H9 (cell line): ENCODE results near the gene ARHGAP27. TPM values are rescaled to one million over a fixed set of nuclear protein-coding genes. Genes with fewer than 3 reads are reported as not detected.

Experiments
- DNase-seq: peaks from one replicate; pipeline ENCODE4 v3.0.0-alpha.2; 2017
- H2AFZ ChIP-seq: one replicate; pipeline ENCODE4 v1.6.1; 2013; ENCODE audit warnings: mild to moderate bottlenecking, low read length, control low read depth, moderate library complexity
- H2AK5ac ChIP-seq: 2 replicates; pipeline ENCODE4 v1.6.1; 2013; ENCODE audit warnings: low read length, control low read depth, mixed read lengths; ENCODE audit not compliant: insufficient read length
- H2BK120ac ChIP-seq: one replicate; pipeline ENCODE4 v1.6.1; 2013; ENCODE audit warnings: low read depth, mild to moderate bottlenecking, low read length, control low read depth, inconsistent platforms; ENCODE audit not compliant: poor library complexity, severe bottlenecking
- H2BK12ac ChIP-seq: 2 replicates; pipeline ENCODE4 v1.6.1; 2013; ENCODE audit warnings: low read length, control low read depth, mixed read lengths, low read depth; ENCODE audit not compliant: insufficient read length
- H2BK15ac ChIP-seq: 2 replicates; pipeline ENCODE4 v1.6.1; 2013; ENCODE audit warnings: low read depth, low read length, control low read depth
- H2BK20ac ChIP-seq: one replicate; pipeline ENCODE4 v1.6.1; 2013; ENCODE audit warnings: low read depth, mild to moderate bottlenecking, low read length, control low read depth, inconsistent platforms; ENCODE audit not compliant: poor library complexity, severe bottlenecking
- H2BK5ac ChIP-seq: 2 replicates; pipeline ENCODE4 v1.6.1; 2013; ENCODE audit warnings: low read length, control low read depth, mixed read lengths; ENCODE audit not compliant: insufficient read length
- H3K14ac ChIP-seq: 2 replicates; pipeline ENCODE4 v1.6.1; 2013; ENCODE audit warnings: low read length, control low read depth; ENCODE audit not compliant: insufficient read depth
- H3K18ac ChIP-seq: 2 replicates; pipeline ENCODE4 v1.6.1; 2013; ENCODE audit warnings: low read depth, mild to moderate bottlenecking, mixed read lengths, low read length, control low read depth; ENCODE audit not compliant: insufficient read length
- H3K23ac ChIP-seq: 2 replicates; pipeline ENCODE4 v1.6.1; 2013; ENCODE audit warnings: low read length, control low read depth, mixed read lengths, low read depth; ENCODE audit not compliant: insufficient read length
- H3K23me2 ChIP-seq: 2 replicates; pipeline ENCODE4 v1.6.1; 2013; ENCODE audit warnings: low read depth, mild to moderate bottlenecking, mixed read lengths, low read length, control low read depth; ENCODE audit not compliant: insufficient read length, poor library complexity, severe bottlenecking
- H3K27ac ChIP-seq: 2 replicates; pipeline ENCODE4 v1.5.1; 2013; ENCODE audit warnings: low read length, control low read depth, mixed read lengths, low read depth; ENCODE audit not compliant: insufficient read length
- H3K27me3 ChIP-seq: 2 replicates; pipeline ENCODE4 v1.6.1; 2013; ENCODE audit warnings: low read length, control low read depth, inconsistent platforms; ENCODE audit not compliant: insufficient read depth
- H3K4ac ChIP-seq: 2 replicates; pipeline ENCODE4 v1.6.1; 2013; ENCODE audit warnings: low read depth, mild to moderate bottlenecking, control low read depth, inconsistent platforms, low read length, moderate library complexity
- H3K4me1 ChIP-seq: 2 replicates; pipeline ENCODE4 v1.6.1; 2013; ENCODE audit warnings: low read length, control low read depth, inconsistent platforms; ENCODE audit not compliant: insufficient read depth
- H3K4me2 ChIP-seq: 2 replicates; pipeline ENCODE4 v1.6.1; 2013; ENCODE audit warnings: low read length, control low read depth, mixed read lengths; ENCODE audit not compliant: insufficient read length, insufficient read depth
- H3K56ac ChIP-seq: 2 replicates; pipeline ENCODE4 v1.6.1; 2013; ENCODE audit warnings: low read depth, mild to moderate bottlenecking, mixed read lengths, low read length, control low read depth; ENCODE audit not compliant: insufficient read length
- H3K79me1 ChIP-seq: 2 replicates; pipeline ENCODE4 v1.6.1; 2013; ENCODE audit warnings: low read depth, mild to moderate bottlenecking, moderate library complexity, low read length, control low read depth, inconsistent platforms; ENCODE audit not compliant: insufficient read depth, poor library complexity, severe bottlenecking
- H3K79me2 ChIP-seq: 2 replicates; pipeline ENCODE4 v1.6.1; 2013; ENCODE audit warnings: low read length, control low read depth, inconsistent platforms; ENCODE audit not compliant: insufficient read depth
- H3K9ac ChIP-seq: 2 replicates; pipeline ENCODE4 v1.6.1; 2013; ENCODE audit warnings: low read length, control low read depth, mixed read lengths; ENCODE audit not compliant: insufficient read length; ENCODE audit errors: extremely low read depth
- H3K9me3 ChIP-seq: one replicate; pipeline ENCODE4 v1.6.1; 2013; ENCODE audit warnings: low read depth, low read length, inconsistent platforms; ENCODE audit not compliant: control insufficient read depth
- H3T11ph ChIP-seq: one replicate; pipeline ENCODE4 v1.6.1; 2013; ENCODE audit warnings: mild to moderate bottlenecking, low read length, control low read depth, inconsistent platforms
- H4K20me1 ChIP-seq: one replicate; pipeline ENCODE4 v1.6.1; 2013; ENCODE audit not compliant: control insufficient read depth, insufficient read length, insufficient read depth
- H4K5ac ChIP-seq: 2 replicates; pipeline ENCODE4 v1.6.1; 2013; ENCODE audit warnings: low read depth, mild to moderate bottlenecking, mixed read lengths, low read length, control low read depth; ENCODE audit not compliant: insufficient read length
- H4K8ac ChIP-seq: replicated peaks from 2 replicates; pipeline ENCODE4 v1.6.1; 2013; ENCODE audit warnings: low read length, control low read depth, mixed read lengths, low read depth; ENCODE audit not compliant: insufficient read length
- H4K91ac ChIP-seq: 2 replicates; pipeline ENCODE4 v1.6.1; 2013; ENCODE audit warnings: low read depth, mild to moderate bottlenecking, moderate library complexity, mixed read lengths, low read length, control low read depth; ENCODE audit not compliant: insufficient read length
- H3K27ac Mint-ChIP-seq, 3 experiments: 2 replicates in 2 of 3; 3 replicates in 1 of 3; pipeline ENCODE4 v1.8.0; 2020 to 2021; ENCODE audit warnings: mixed read lengths in 3 of 3, mild to moderate bottlenecking in 1 of 3, moderate library complexity in 1 of 3
- H3K27me3 Mint-ChIP-seq: 2 replicates; pipeline ENCODE4 v1.8.0; 2021; ENCODE audit warnings: low read depth, mild to moderate bottlenecking, moderate library complexity, mixed read lengths
- H3K36me3 Mint-ChIP-seq, 3 experiments: 2 replicates in 2 of 3; 3 replicates in 1 of 3; pipeline ENCODE4 v1.8.0; 2020 to 2021; ENCODE audit warnings: low read depth in 3 of 3, mixed read lengths in 3 of 3; ENCODE audit not compliant: insufficient read depth in 1 of 3
- H3K4me1 Mint-ChIP-seq, 2 experiments: 2 replicates each; pipeline ENCODE4 v1.8.0; 2020; ENCODE audit warnings: mixed read lengths in 2 of 2
- H3K4me3 Mint-ChIP-seq, 2 experiments: 2 replicates in 1 of 2; 3 replicates in 1 of 2; pipeline ENCODE4 v1.8.0; 2020 to 2021; ENCODE audit warnings: mild to moderate bottlenecking in 2 of 2, mixed read lengths in 2 of 2, moderate library complexity in 1 of 2
- H3K9me3 Mint-ChIP-seq, 2 experiments: 2 replicates in 1 of 2; 3 replicates in 1 of 2; pipeline ENCODE4 v1.8.0; 2020; ENCODE audit warnings: mild to moderate bottlenecking in 2 of 2, mixed read lengths in 2 of 2, moderate library complexity in 1 of 2
- CTCF ChIP-seq: fragments of 200-600 bp; sonication (generic); conservative IDR thresholded peaks from 3 replicates; pipeline ENCODE4 v1.8.0; 2021; ENCODE audit warnings: antibody characterized with exemption, mild to moderate bottlenecking
- WGBS: extraction: QIAGEN DNeasy Blood & Tissue Kit; methylation state at CpG from one replicate; pipeline ENCODE4 v1.1.7; 2013; ENCODE audit warnings: missing lambda C conversion rate, low lambda C conversion rate, mixed read lengths; ENCODE audit not compliant: insufficient read length; ENCODE audit errors: extremely low coverage; 5-methylcytosine and 5-hydroxymethylcytosine counted together
- total RNA-seq: library from RNA; stranded (reverse); gene quantifications from 2 replicates; pipeline ENCODE4 v1.2.1, GENCODE V29; 2021

The ARHGAP27 gene
- total RNA-seq, 1 experiment from 2014 or later: 9.9 TPM

- no peak overlapping the region for H2BK20ac ChIP-seq
- no peak overlapping the region for H4K8ac ChIP-seq
- H3K23me2 ChIP-seq: no peaks in the 10 kb centered on the region
- no peak overlapping the region for H2BK5ac ChIP-seq
- H3K4me1 Mint-ChIP-seq: peaks cover 6 to 15% of the 10 kb centered on the region in 2 experiments
- no peak overlapping the region for H3K9ac ChIP-seq
- H3K4me2 ChIP-seq: no peak overlapping the region
- no peaks in the 10 kb centered on the region for H3K79me2 ChIP-seq
- no peak overlapping the region for H3K27ac ChIP-seq
- no CpG with 5 or more reads among the region's 30 CpGs for WGBS
- no peak overlapping the region for H3K4ac ChIP-seq
- H4K20me1 ChIP-seq: no peaks in the 10 kb centered on the region
- peak overlapping the region in 2 of 3 experiments; percentile 72 to 92; a peak in 3 of 7 replicates for H3K27ac Mint-ChIP-seq
- no peaks in the 10 kb centered on the region for H3K27me3 ChIP-seq
- H3K4me3 Mint-ChIP-seq: no peak overlapping the region
- H3K18ac ChIP-seq: peak overlapping the region; percentile 55
- no peak overlapping the region for H4K91ac ChIP-seq
- H2BK120ac ChIP-seq: no peak overlapping the region
- H3T11ph ChIP-seq: no peak overlapping the region
- H3K9me3 Mint-ChIP-seq: no peaks in the 10 kb centered on the region
- H3K23ac ChIP-seq: no peak overlapping the region
- H3K9me3 ChIP-seq: no peaks in the 10 kb centered on the region
- peak; percentile 95 for DNase-seq
- H3K14ac ChIP-seq: no peak overlapping the region
- H2AK5ac ChIP-seq: no peak overlapping the region
- H3K79me1 ChIP-seq: no peaks in the 10 kb centered on the region
- peaks cover 2% of the 10 kb centered on the region; the same call in 1 of the 2 replicates for H3K4me1 ChIP-seq
- TF ChIP-seq CTCF: peak; percentile 90
- no peak overlapping the region for H3K56ac ChIP-seq
- peaks cover 0 to 7% (median 7%) of the 10 kb centered on the region in 3 experiments; a peak in 4 of 7 replicates for H3K36me3 Mint-ChIP-seq
- no peak overlapping the region for H2BK15ac ChIP-seq
- no peak overlapping the region for H4K5ac ChIP-seq
- H2BK12ac ChIP-seq: no peak overlapping the region
- peaks cover 11% of the 10 kb centered on the region for H3K27me3 Mint-ChIP-seq
- H2AFZ ChIP-seq: no peak overlapping the region
These were observed 37.6 kb downstream of the ARHGAP27 start for GRCh38 chr17:45394913-45395568.
